Trophoblast cell (in vitro differentiated cells and primary cell): ENCODE data around the gene SANBR.
A peak's percentile ranks its signal among the peaks of the same experiment; 100 is the strongest.
"Not testable (repeated sequence)": the region's sequence is repeated elsewhere in the genome, so short reads cannot be mapped to it uniquely, and the experiment has no call there.

Experiments
- DNase-seq, 2 donors: peaks; one replicate each; pipeline ENCODE4 v3.0.0-alpha.2; 2016
- H2AFZ ChIP-seq: 2 replicates; pipeline ENCODE4 v1.6.1; 2013; ENCODE audit warnings: low read length, moderate library complexity, mild to moderate bottlenecking; ENCODE audit not compliant: insufficient read depth, poor library complexity
- H2AK5ac ChIP-seq: 2 replicates; pipeline ENCODE4 v1.6.1; 2013; ENCODE audit warnings: mild to moderate bottlenecking, low read length
- H2BK120ac ChIP-seq: 2 replicates; pipeline ENCODE4 v1.6.1; 2013; ENCODE audit warnings: low read length, mild to moderate bottlenecking, moderate library complexity; ENCODE audit not compliant: insufficient read depth, poor library complexity
- H2BK12ac ChIP-seq: 2 replicates; pipeline ENCODE4 v1.6.1; 2013; ENCODE audit warnings: mild to moderate bottlenecking, low read length, moderate library complexity
- H2BK5ac ChIP-seq: 2 replicates; pipeline ENCODE4 v1.6.1; 2013; ENCODE audit warnings: low read length, low read depth, moderate library complexity, mild to moderate bottlenecking; ENCODE audit not compliant: poor library complexity
- H3K14ac ChIP-seq: 2 replicates; pipeline ENCODE4 v1.6.1; 2013; ENCODE audit warnings: mild to moderate bottlenecking, low read length
- H3K18ac ChIP-seq: 2 replicates; pipeline ENCODE4 v1.6.1; 2013; ENCODE audit warnings: mild to moderate bottlenecking, low read length
- H3K23ac ChIP-seq: 2 replicates; pipeline ENCODE4 v1.6.1; 2013; ENCODE audit warnings: low read length
- H3K27ac ChIP-seq: 2 replicates; pipeline ENCODE4 v1.5.1; 2013; ENCODE audit warnings: low read depth, mild to moderate bottlenecking, inconsistent platforms, low read length, moderate library complexity
- H3K27me3 ChIP-seq: 2 replicates; pipeline ENCODE4 v1.6.1; 2013; ENCODE audit warnings: inconsistent platforms, mild to moderate bottlenecking, low read length, moderate library complexity; ENCODE audit not compliant: insufficient read depth
- H3K36me3 ChIP-seq, 2 experiments: 1 replicate in 1 of 2; 2 replicates in 1 of 2; pipeline ENCODE4 v1.6.1; 2013; ENCODE audit warnings: low read length in 2 of 2, mild to moderate bottlenecking in 2 of 2, moderate library complexity in 1 of 2; ENCODE audit not compliant: insufficient read depth in 2 of 2, control insufficient read depth in 1 of 2
- H3K4ac ChIP-seq: 2 replicates; pipeline ENCODE4 v1.6.1; 2013; ENCODE audit warnings: low read depth, mild to moderate bottlenecking, low read length, moderate library complexity
- H3K4me1 ChIP-seq, 2 experiments: 1 replicate in 1 of 2; 2 replicates in 1 of 2; pipeline ENCODE4 v1.6.1; 2013; ENCODE audit warnings: low read length in 2 of 2, mild to moderate bottlenecking in 2 of 2, moderate library complexity in 1 of 2; ENCODE audit not compliant: insufficient read depth in 2 of 2, control insufficient read depth in 1 of 2
- H3K4me2 ChIP-seq: 2 replicates; pipeline ENCODE4 v1.6.1; 2013; ENCODE audit warnings: inconsistent platforms, mild to moderate bottlenecking, low read length, moderate library complexity
- H3K4me3 ChIP-seq: 2 replicates; pipeline ENCODE4 v1.5.1; 2013; ENCODE audit warnings: mild to moderate bottlenecking, low read depth, low read length, inconsistent platforms
- H3K79me1 ChIP-seq: one replicate; pipeline ENCODE4 v1.6.1; 2013; ENCODE audit warnings: low read length
- H3K79me2 ChIP-seq: 2 replicates; pipeline ENCODE4 v1.6.1; 2013; ENCODE audit warnings: low read length, mild to moderate bottlenecking; ENCODE audit not compliant: control insufficient read depth, insufficient read depth, poor library complexity
- H3K9ac ChIP-seq: 2 replicates; pipeline ENCODE4 v1.6.1; 2013; ENCODE audit warnings: mild to moderate bottlenecking, low read length
- H3K9me3 ChIP-seq: 2 replicates; pipeline ENCODE4 v1.6.1; 2013; ENCODE audit warnings: low read depth, mild to moderate bottlenecking, control low read depth, inconsistent platforms, low read length; ENCODE audit not compliant: insufficient read depth
- H4K12ac ChIP-seq: 2 replicates; pipeline ENCODE4 v1.6.1; 2013; ENCODE audit warnings: low read depth, mild to moderate bottlenecking, low read length, moderate library complexity
- H4K8ac ChIP-seq: 2 replicates; pipeline ENCODE4 v1.6.1; 2013; ENCODE audit warnings: low read depth, mild to moderate bottlenecking, low read length, moderate library complexity
- H4K91ac ChIP-seq: one replicate; pipeline ENCODE4 v1.6.1; 2013; ENCODE audit warnings: low read depth, mild to moderate bottlenecking, low read length, moderate library complexity
- WGBS: extraction: QIAGEN DNeasy Blood & Tissue Kit; methylation state at CpG from one replicate; pipeline ENCODE4 v1.1.7; 2013; ENCODE audit warnings: missing lambda C conversion rate; ENCODE audit not compliant: insufficient read length, insufficient coverage; ENCODE audit errors: extremely low coverage; 5-methylcytosine and 5-hydroxymethylcytosine counted together

Gene SANBR

GRCh38 chr2:61023670-61024069, 42.0 kb upstream of the SANBR start:
- WGBS, result no CpG with 5 or more reads among the region's 4 CpGs
- Histone ChIP-seq H3K79me1 (no peaks in the 10 kb centered on the region), H3K14ac (no peak overlapping the region), H4K8ac (no peak overlapping the region), H3K79me2 (peaks cover 3% of the 10 kb centered on the region), H3K27ac (no peak overlapping the region), H3K9me3 (peaks cover 4% of the 10 kb centered on the region), H3K4me2 (no peak overlapping the region), H3K27me3 (no peaks in the 10 kb centered on the region), H3K4me1 (no peaks in the 10 kb centered on the region), H3K9ac (no peak overlapping the region), H4K91ac (no peak overlapping the region), H4K12ac (no peak overlapping the region), H2BK12ac (no peak overlapping the region), H2AFZ (no peak overlapping the region), H2AK5ac (no peak overlapping the region), H3K4ac (peak overlapping the region; percentile 46), H2BK120ac (no peak overlapping the region), H2BK5ac (no peak overlapping the region), H3K4me3 (no peak overlapping the region), H3K36me3 (peaks cover 15 to 20% of the 10 kb centered on the region in 2 experiments), H3K23ac (no peak overlapping the region), H3K18ac (no peak overlapping the region)
- no peak for DNase-seq

GRCh38 chr2:61029533-61029932, 36.1 kb upstream of the SANBR start:
- H3K79me2 ChIP-seq, result no peaks in the 10 kb centered on the region
- DNase-seq, result no peak

GRCh38 chr2:61034592-61034991, 31.1 kb upstream of the SANBR start:
- H3K4ac ChIP-seq, H2AFZ ChIP-seq, H4K12ac ChIP-seq, H3K14ac ChIP-seq, H2BK12ac ChIP-seq, H3K79me1 ChIP-seq, H3K79me2 ChIP-seq, H3K4me3 ChIP-seq, H3K4me1 ChIP-seq, H4K91ac ChIP-seq, H2BK120ac ChIP-seq, H3K9ac ChIP-seq, H3K9me3 ChIP-seq, H3K23ac ChIP-seq, H2BK5ac ChIP-seq, H3K27me3 ChIP-seq, DNase-seq, H3K27ac ChIP-seq, H4K8ac ChIP-seq, H3K18ac ChIP-seq, H2AK5ac ChIP-seq, H3K4me2 ChIP-seq: not testable (repeated sequence)
- peaks cover 19 to 28% of the 10 kb centered on the region in 2 experiments for H3K36me3 ChIP-seq
- WGBS, result no CpG with 5 or more reads among the region's 9 CpGs

More at GRCh38 chr2:61029533-61029932, 36.1 kb upstream of the SANBR start:
- Histone ChIP-seq H3K23ac (no peak overlapping the region), H3K79me1 (no peaks in the 10 kb centered on the region), H3K27ac (no peak overlapping the region), H2BK12ac (no peak overlapping the region), H3K4me1 (no peaks in the 10 kb centered on the region), H3K4me2 (no peak overlapping the region), H3K14ac (no peak overlapping the region), H4K91ac (no peak overlapping the region), H3K9ac (no peak overlapping the region), H2AK5ac (no peak overlapping the region), H4K12ac (no peak overlapping the region), H3K18ac (no peak overlapping the region), H2BK120ac (no peak overlapping the region), H2AFZ (no peak overlapping the region), H2BK5ac (no peak overlapping the region), H3K4me3 (no peak overlapping the region), H3K27me3 (no peaks in the 10 kb centered on the region), H4K8ac (no peak overlapping the region), H3K9me3 (peaks cover 4% of the 10 kb centered on the region), H3K4ac (no peak overlapping the region), H3K36me3 (peaks cover 15 to 22% of the 10 kb centered on the region in 2 experiments)
- WGBS, result no CpG with 5 or more reads among the region's 3 CpGs

- H3K9me3 ChIP-seq, H3K27ac ChIP-seq, DNase-seq, H3K4ac ChIP-seq, H2AK5ac ChIP-seq, H3K79me2 ChIP-seq, H2AFZ ChIP-seq, H3K9ac ChIP-seq, H3K14ac ChIP-seq, H2BK5ac ChIP-seq, H3K4me2 ChIP-seq, H2BK12ac ChIP-seq, H3K79me1 ChIP-seq, H3K18ac ChIP-seq, H3K4me1 ChIP-seq, H4K91ac ChIP-seq, H4K8ac ChIP-seq, H3K23ac ChIP-seq, H3K27me3 ChIP-seq, H4K12ac ChIP-seq, H2BK120ac ChIP-seq, H3K4me3 ChIP-seq: not testable (repeated sequence)
- H3K36me3 ChIP-seq, result peaks cover 16 to 23% of the 10 kb centered on the region in 2 experiments
- WGBS, result no CpG with 5 or more reads among the region's 2 CpGs
These were observed 29.0 kb upstream of the SANBR start for GRCh38 chr2:61036643-61037042.
